ENCODE measurements around the gene RACK1. TPM values are rescaled to one million over a fixed set of nuclear protein-coding genes. Genes with fewer than 3 reads are reported as not detected.

The RACK1 gene
- total RNA-seq, 3 donors from 2014 or later, result 2,096 to 2,842 (median 2,553) TPM

GRCh38 chr5:181242031-181242451 lies 1.7 kb downstream of the RACK1 start:
- Histone ChIP-seq H3K27ac (peak overlapping the region; percentile 95 to 97), H3K9me3 (no peaks in the 10 kb centered on the region), H3K27me3 (no peaks in the 10 kb centered on the region), H3K4me1 (peaks cover 0 to 9% of the 10 kb centered on the region in 2 donors), H3K36me3 (no peaks in the 10 kb centered on the region), H3K4me3 (peak overlapping the region; percentile 59 to 79 (median 79))
- TF ChIP-seq POLR2A (IDR thresholded peaks at IDR 0.05), result no peak
- TF ChIP-seq, protein P1, sequence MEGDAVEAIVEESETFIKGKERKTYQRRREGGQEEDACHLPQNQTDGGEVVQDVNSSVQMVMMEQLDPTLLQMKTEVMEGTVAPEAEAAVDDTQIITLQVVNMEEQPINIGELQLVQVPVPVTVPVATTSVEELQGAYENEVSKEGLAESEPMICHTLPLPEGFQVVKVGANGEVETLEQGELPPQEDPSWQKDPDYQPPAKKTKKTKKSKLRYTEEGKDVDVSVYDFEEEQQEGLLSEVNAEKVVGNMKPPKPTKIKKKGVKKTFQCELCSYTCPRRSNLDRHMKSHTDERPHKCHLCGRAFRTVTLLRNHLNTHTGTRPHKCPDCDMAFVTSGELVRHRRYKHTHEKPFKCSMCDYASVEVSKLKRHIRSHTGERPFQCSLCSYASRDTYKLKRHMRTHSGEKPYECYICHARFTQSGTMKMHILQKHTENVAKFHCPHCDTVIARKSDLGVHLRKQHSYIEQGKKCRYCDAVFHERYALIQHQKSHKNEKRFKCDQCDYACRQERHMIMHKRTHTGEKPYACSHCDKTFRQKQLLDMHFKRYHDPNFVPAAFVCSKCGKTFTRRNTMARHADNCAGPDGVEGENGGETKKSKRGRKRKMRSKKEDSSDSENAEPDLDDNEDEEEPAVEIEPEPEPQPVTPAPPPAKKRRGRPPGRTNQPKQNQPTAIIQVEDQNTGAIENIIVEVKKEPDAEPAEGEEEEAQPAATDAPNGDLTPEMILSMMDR (IDR thresholded peaks at IDR 0.05), result no peak
- no peak for TF ChIP-seq POLR2AphosphoS5 (IDR thresholded peaks at IDR 0.05)
- no peak for DNase-seq (ENCODE audit: low spot score in 2 of 2)
- intact Hi-C loops (cut with DNase I; ENCODE audit: low total_unique reads), result loop anchor here (2.0 to 10.0 kb wide), 2 partner anchors 19 to 47 kb away; partner anchors contain the start of gene TRIM41

DNA sequence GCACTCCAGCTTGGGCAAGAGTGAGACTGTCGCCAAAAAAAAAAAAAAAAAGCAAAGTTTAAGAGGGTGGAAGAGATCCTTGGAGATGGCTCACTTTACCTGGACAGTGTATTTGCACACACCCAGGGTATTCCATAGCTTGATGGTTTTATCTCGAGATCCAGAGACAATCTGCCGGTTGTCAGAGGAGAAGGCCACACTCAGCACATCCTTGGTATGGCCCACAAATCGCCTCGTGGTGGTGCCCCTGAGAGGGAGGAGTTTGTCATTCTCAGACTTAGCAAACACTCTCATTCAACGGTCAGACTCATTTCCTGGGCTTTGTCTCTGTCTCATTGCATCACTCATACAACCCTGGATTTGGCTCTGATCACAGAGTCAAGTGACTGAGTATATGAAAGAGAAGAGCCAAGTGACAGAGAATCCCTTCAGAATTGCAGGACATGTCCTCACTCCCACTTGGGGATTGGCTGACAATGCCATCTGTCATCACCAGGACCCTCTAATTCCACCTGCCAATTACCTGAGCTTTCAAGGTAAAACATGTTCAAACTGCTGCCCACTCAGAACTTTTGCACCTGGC lies 2.2 kb downstream of the RACK1 start:
- no peak for DNase-seq (ENCODE audit: low spot score in 2 of 2)
- TF ChIP-seq, protein P1 (IDR thresholded peaks at IDR 0.05), result no peak
- TF ChIP-seq POLR2A (IDR thresholded peaks at IDR 0.05), result no peak
- TF ChIP-seq POLR2AphosphoS5 (IDR thresholded peaks at IDR 0.05), result no peak
- peak overlapping the region in 1 of 3 donors; percentile 79 for H3K4me3 ChIP-seq
- H3K27ac ChIP-seq, result peak overlapping the region; percentile 95 to 97
- H3K36me3 ChIP-seq, result no peaks in the 10 kb centered on the region
- H3K9me3 ChIP-seq, result no peaks in the 10 kb centered on the region
- intact Hi-C loops (cut with DNase I; ENCODE audit: low total_unique reads), result loop anchor here (10.0 kb wide), 1 partner anchor 47 kb away; no protein-coding TSS in a partner anchor
- no peaks in the 10 kb centered on the region for H3K27me3 ChIP-seq
- peaks cover 0 to 9% of the 10 kb centered on the region in 2 donors for H3K4me1 ChIP-seq

DNA sequence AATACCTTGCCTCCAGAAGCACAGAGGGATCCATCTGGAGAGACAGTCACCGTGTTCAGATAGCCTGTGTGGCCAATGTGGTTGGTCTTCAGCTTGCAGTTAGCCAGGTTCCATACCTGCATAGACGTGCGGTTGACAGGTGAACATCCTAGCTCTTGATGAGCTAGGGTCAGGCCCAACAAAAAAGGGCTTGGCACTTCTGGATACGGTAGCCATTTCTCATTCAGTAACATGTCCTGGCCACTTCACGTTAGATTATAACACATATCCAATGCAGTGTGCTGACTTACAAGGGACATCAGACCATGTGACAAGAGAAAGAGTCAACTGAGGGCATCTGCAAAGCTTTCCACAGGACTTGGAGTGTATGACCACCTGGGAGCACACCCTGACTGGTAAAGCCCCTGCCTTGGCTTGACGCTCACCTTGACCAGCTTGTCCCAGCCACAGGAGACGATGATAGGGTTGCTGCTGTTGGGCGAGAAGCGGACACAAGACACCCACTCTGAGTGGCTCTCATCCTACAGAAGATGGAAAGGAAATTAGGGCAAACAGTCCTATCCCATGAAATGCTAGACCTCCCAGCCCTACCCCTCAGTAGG lies 4.5 kb downstream of the RACK1 start:
- H3K27me3 ChIP-seq, result no peaks in the 10 kb centered on the region
- TF ChIP-seq POLR2AphosphoS5 (IDR thresholded peaks at IDR 0.05) (no peak), POLR2A (IDR thresholded peaks at IDR 0.05) (no peak)
- TF ChIP-seq, protein P1 (IDR thresholded peaks at IDR 0.05), result no peak
- no peaks in the 10 kb centered on the region for H3K36me3 ChIP-seq
- no peak overlapping the region for H3K27ac ChIP-seq
- DNase-seq (ENCODE audit: low spot score in 2 of 2), result no peak
- H3K9me3 ChIP-seq, result no peaks in the 10 kb centered on the region
- no peak overlapping the region for H3K4me3 ChIP-seq
- intact Hi-C loops (cut with DNase I; ENCODE audit: low total_unique reads), result no loop called here
- H3K4me1 ChIP-seq, result no peaks in the 10 kb centered on the region

DNA sequence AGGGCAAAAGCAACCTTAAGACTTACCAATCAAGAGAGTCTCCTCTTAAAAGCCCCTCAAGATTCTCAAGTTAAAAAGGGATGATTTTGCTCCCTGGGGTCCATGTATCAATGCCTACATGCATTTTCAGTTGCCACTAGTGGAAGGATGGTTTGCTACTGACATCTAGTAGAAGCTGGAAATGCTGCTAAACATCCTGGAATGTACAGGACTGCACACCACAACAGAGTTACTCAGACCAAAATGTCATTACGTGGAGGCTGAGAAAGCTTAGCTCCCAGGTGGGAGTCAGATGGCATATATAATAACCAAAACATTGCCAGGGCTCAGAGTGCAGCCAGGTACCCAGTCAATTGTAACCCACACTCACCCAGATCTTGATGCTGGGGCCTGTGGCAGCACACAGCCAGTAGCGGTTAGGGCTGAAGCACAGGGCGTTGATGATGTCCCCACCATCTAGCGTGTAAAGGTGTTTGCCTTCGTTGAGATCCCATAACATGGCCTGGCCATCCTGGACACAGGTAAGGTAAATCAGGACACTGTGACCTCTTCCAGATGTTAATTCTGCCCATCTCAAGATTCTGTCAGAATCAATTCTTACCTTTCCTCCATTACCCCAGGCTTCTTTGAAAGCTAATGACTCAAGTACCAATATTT lies 5.8 kb downstream of the RACK1 start:
- TF ChIP-seq, protein P1 (IDR thresholded peaks at IDR 0.05), result no peak
- TF ChIP-seq POLR2A (IDR thresholded peaks at IDR 0.05), result no peak
- no peak for TF ChIP-seq POLR2AphosphoS5 (IDR thresholded peaks at IDR 0.05)
- Histone ChIP-seq H3K4me3 (no peak overlapping the region), H3K27me3 (no peaks in the 10 kb centered on the region), H3K9me3 (no peaks in the 10 kb centered on the region), H3K4me1 (no peaks in the 10 kb centered on the region), H3K27ac (no peak overlapping the region), H3K36me3 (no peaks in the 10 kb centered on the region)
- intact Hi-C loops (cut with DNase I; ENCODE audit: low total_unique reads), result no loop called here
- DNase-seq (ENCODE audit: low spot score in 2 of 2), result no peak
